GM12878 (cell line): ENCODE data around the gene E2F7. TPM values are rescaled to one million over a fixed set of nuclear protein-coding genes. Genes with fewer than 3 reads are reported as not detected.

Experiments
- ATAC-seq: fragments of 200-7000 bp; cut with Tn5 transposase; 3 replicates; pipeline ENCODE4 v1.9.1; 2020; ENCODE audit warnings: mild to moderate bottlenecking, moderate library complexity
- BruUV-seq: library from RNA; stranded (reverse); fragments of 400-500 nt; replicated peaks from 2 replicates; lab custom pipeline; 2021; lab: Mats Ljungman, UMichigan
- CTCF ChIA-PET: fragments of 300-600 bp; sonication (Branson Sonifier 250); formaldehyde crosslinking; extraction: SDS; loops from one replicate; lab custom pipeline; 2021; ENCODE audit warnings: inconsistent platforms; lab: Yijun Ruan, JAX
- POLR2A ChIA-PET: fragments of 350-600 bp; formaldehyde crosslinking; extraction: SDS; loops from one replicate; lab custom pipeline; 2021; ENCODE audit warnings: inconsistent platforms; lab: Charles Lee
- RAD21 ChIA-PET: fragments of 300-600 bp; sonication (Branson Sonifier 250); formaldehyde crosslinking; loops from one replicate; lab custom pipeline; 2023; ENCODE audit warnings: antibody characterized with exemption; ENCODE audit not compliant: unreplicated experiment; lab: Charles Lee
- SMC1A ChIA-PET: fragments of 300-600 bp; sonication (Branson Sonifier 250); formaldehyde crosslinking; loops from one replicate; lab custom pipeline; 2023; ENCODE audit not compliant: unreplicated experiment, uncharacterized antibody; lab: Charles Lee
- DNase-seq: peaks from one replicate; pipeline ENCODE4 v3.0.0-alpha.2; 2011; ENCODE audit warnings: low read depth, low spot score
- FAIRE-seq: peaks from 3 replicates; lab custom pipeline; 2011; peaks lifted over from hg19 to GRCh38; lab: Jason Lieb, UNC
- H2AFZ ChIP-seq: 2 replicates; pipeline ENCODE4 v1.6.0; 2011; ENCODE audit warnings: low read depth, low read length, control low read depth; ENCODE audit not compliant: control insufficient read depth
- H3K27ac ChIP-seq: 2 replicates; pipeline ENCODE4 v1.5.1; 2011; ENCODE audit warnings: control low read depth; ENCODE audit not compliant: control insufficient read depth, insufficient read depth
- H3K27me3 ChIP-seq, 2 experiments: replicated peaks in 1 of 2; 2 replicates each; pipeline versions ENCODE4 v1.6.0 to v1.6.1; 2011; ENCODE audit warnings: low read length in 1 of 2; ENCODE audit not compliant: control insufficient read depth in 2 of 2, insufficient read depth in 2 of 2
- H3K36me3 ChIP-seq, 2 experiments: 2 replicates each; pipeline ENCODE4 v1.5.1; 2011; ENCODE audit warnings: low read length in 1 of 2; ENCODE audit not compliant: control insufficient read depth in 2 of 2, insufficient read depth in 2 of 2
- H3K4me1 ChIP-seq: 2 replicates; pipeline ENCODE4 v1.6.1; 2011; ENCODE audit warnings: mild to moderate bottlenecking, low read length, moderate library complexity, mixed read lengths; ENCODE audit not compliant: control insufficient read depth, insufficient read depth
- H3K4me2 ChIP-seq: 2 replicates; pipeline ENCODE4 v1.6.0; 2011; ENCODE audit warnings: control low read depth; ENCODE audit not compliant: control insufficient read depth, insufficient read depth
- H3K4me3 ChIP-seq: fragments of 200-600 bp; sonication (generic); 2 replicates; pipeline ENCODE4 v1.5.1; 2016
- H3K79me2 ChIP-seq: 2 replicates; pipeline ENCODE4 v1.6.0; 2011; ENCODE audit warnings: low read length; ENCODE audit not compliant: control insufficient read depth, insufficient read depth
- H3K9ac ChIP-seq: 2 replicates; pipeline ENCODE4 v1.8.0; 2011; ENCODE audit warnings: low read length, control low read depth, mixed read lengths; ENCODE audit not compliant: control insufficient read depth, insufficient read depth
- H3K9me3 ChIP-seq: replicated peaks from 3 replicates; pipeline ENCODE4 v1.5.1; 2011; ENCODE audit warnings: mild to moderate bottlenecking, low read length; ENCODE audit not compliant: control insufficient read depth, insufficient read depth
- H4K20me1 ChIP-seq: 2 replicates; pipeline ENCODE4 v1.6.0; 2011; ENCODE audit not compliant: control insufficient read depth, insufficient read depth
- ASH2L ChIP-seq: fragments of 300-600, 200-600 bp; sonication (generic); IDR thresholded peaks from 2 replicates; pipeline ENCODE4 v1.6.1; 2017; ENCODE audit warnings: low read depth, mild to moderate bottlenecking, borderline replicate concordance
- ATF2 ChIP-seq: IDR thresholded peaks from 2 replicates; pipeline ENCODE4 v1.6.1; 2012; ENCODE audit warnings: low read length, inconsistent platforms
- CHD4 ChIP-seq: fragments of 200-600 bp; sonication (generic); IDR thresholded peaks from 2 replicates; pipeline ENCODE4 v1.6.1; 2016; ENCODE audit warnings: mild to moderate bottlenecking
- CREM ChIP-seq: IDR thresholded peaks from 2 replicates; pipeline ENCODE4 v1.6.1; 2014; ENCODE audit warnings: antibody characterized with exemption, low read depth
- DPF2 ChIP-seq: fragments of 450-650 bp; IDR thresholded peaks from 2 replicates; pipeline ENCODE4 v1.6.1; 2017; ENCODE audit warnings: mild to moderate bottlenecking
- EED ChIP-seq: sonication (generic); IDR thresholded peaks from 2 replicates; pipeline ENCODE4 v1.6.1; 2016; ENCODE audit warnings: antibody characterized with exemption, low read depth
- LARP7 ChIP-seq: fragments of 450-650 bp; IDR thresholded peaks from 2 replicates; pipeline ENCODE4 v1.6.1; 2017; ENCODE audit warnings: mild to moderate bottlenecking
- NFXL1 ChIP-seq: fragments of 450-650 bp; IDR thresholded peaks from 2 replicates; pipeline ENCODE4 v1.6.1; 2017; ENCODE audit warnings: antibody characterized with exemption, mild to moderate bottlenecking, borderline replicate concordance
- ZSCAN29 ChIP-seq: fragments of 450-650 bp; IDR thresholded peaks from 2 replicates; pipeline ENCODE4 v1.6.1; 2017; ENCODE audit warnings: mild to moderate bottlenecking, moderate library complexity
- WGBS: methylation state at CpG from one replicate; pipeline ENCODE4 v1.1.6; 2016; ENCODE audit warnings: low lambda C conversion rate; ENCODE audit not compliant: insufficient replicate concordance, insufficient coverage; ENCODE audit errors: missing lambda C conversion rate; 5-methylcytosine and 5-hydroxymethylcytosine counted together
- in situ Hi-C: fragments of 300-500 bp; cut with MboI; formaldehyde crosslinking; loops from 9 replicates; pipeline ENCODE4 v1.14.3; 2018; ENCODE audit warnings: mixed read lengths
- intact Hi-C: fragments of 100-400 bp; cut with micrococcal nuclease; formaldehyde crosslinking; loops from one replicate; pipeline ENCODE4 v1.14.2; 2022; ENCODE audit not compliant: unreplicated experiment
- polyA plus RNA-seq, 11 experiments: library from polyadenylated mRNA; depleted of rRNA in 4 of 11; unstranded in 6 of 11; stranded (reverse) in 5 of 11; fragments of >200 nt; fragmentation: Nextera tagmentation in 4 of 11; fragmentation: Illumina TruSeq in 1 of 11; extraction: Ambion mirVana in 4 of 11; extraction: Trizol in 1 of 11; gene quantifications; 1 replicate in 1 of 11; 2 replicates in 10 of 11; pipeline versions ENCODE4 v1.2.1 to v1.2.3, GENCODE V29; 2011 to 2016; ENCODE audit warnings: inconsistent platforms in 2 of 11, missing spikeins in 2 of 11, low read depth in 1 of 11
- total RNA-seq, 4 experiments: library from RNA; depleted of rRNA in 3 of 4; stranded (reverse); fragments of >200 nt in 3 of 4; fragmentation: Illumina TruSeq in 1 of 4; extraction: Trizol in 1 of 4; gene quantifications; 2 replicates each; pipeline versions ENCODE4 v1.2.1 to v1.2.3, GENCODE V29; 2013 to 2021

Gene E2F7
- total and polyA plus RNA-seq, 10 of the 15 experiments (the other 5 are each of a cell fraction or from before 2014, with no cell fraction given), result 5.6 to 32.1 (median 19.9) TPM

- CTCF ChIA-PET, result no interaction called here
- in situ Hi-C loops, result loop anchor here (5.0 kb wide), 1 partner anchor 642 kb away; no protein-coding TSS in a partner anchor
- POLR2A ChIA-PET, result no interaction called here
- WGBS, result 87% methylated on average over 6 of the region's 6 CpGs
- RAD21 ChIA-PET, result no interaction called here
- Histone ChIP-seq H4K20me1 (no peaks in the 10 kb centered on the region), H3K4me2 (no peak overlapping the region)
- TF ChIP-seq ZSCAN29 (no peak), CHD4 (no peak), CREM (no peak), NFXL1 (no peak), EED (no peak), ATF2 (no peak), DPF2 (no peak), ASH2L (no peak), LARP7 (no peak)
- TF ChIP-seq, all 136 proteins: peak for 0
- no peak for FAIRE-seq
- no peaks in the 10 kb centered on the region; the same call in 2 of the 3 replicates for H3K9me3 ChIP-seq
- BruUV-seq, result no TSS peak
- intact Hi-C loops, result loop anchor here (10.0 kb wide), 2 partner anchors 640 to 880 kb away; no protein-coding TSS in a partner anchor
- no peak overlapping the region for H3K27ac ChIP-seq
- no peak overlapping the region for H3K4me3 ChIP-seq
- DNase-seq, result no peak
- no peak overlapping the region for H2AFZ ChIP-seq
- ATAC-seq, result no peak
- no peak overlapping the region for H3K9ac ChIP-seq
- peaks cover 10 to 34% of the 10 kb centered on the region in 2 experiments for H3K36me3 ChIP-seq
- peaks cover 16% of the 10 kb centered on the region for H3K4me1 ChIP-seq
- SMC1A ChIA-PET, result no interaction called here
- H3K27me3 ChIP-seq, result no peaks in the 10 kb centered on the region
- H3K79me2 ChIP-seq, result no peaks in the 10 kb centered on the region
Observed at GRCh38 chr12:77045183-77045582, 20.2 kb downstream of the E2F7 start.
